K562 (cell line): Measurements from ENCODE around the gene TMED7. TPM values are rescaled to one million over a fixed set of nuclear protein-coding genes. Genes with fewer than 3 reads are reported as not detected.
A peak's percentile ranks its signal among the peaks of the same experiment; 100 is the strongest.

ENCODE experiments used
- ATAC-seq: fragments of 200-7000 bp; cut with Tn5 transposase; 3 replicates; pipeline ENCODE4 v1.9.1; 2020; ENCODE audit warnings: moderate library complexity
- BruUV-seq: library from RNA; stranded (reverse); fragments of 400-500 nt; replicated peaks from 2 replicates; lab custom pipeline; 2021; lab: Mats Ljungman, UMichigan
- CTCF ChIA-PET: fragments of 300-600 bp; formaldehyde crosslinking; extraction: SDS; loops from one replicate; lab custom pipeline; 2021; ENCODE audit warnings: low intra/inter-chr PET ratio; lab: Yijun Ruan, JAX
- POLR2A ChIA-PET: fragments of 300-600, 350-650 bp; sonication (Branson Sonifier 250); formaldehyde crosslinking; extraction: SDS; loops from one replicate; lab custom pipeline; 2021; ENCODE audit warnings: antibody characterized with exemption, inconsistent platforms; lab: Yijun Ruan, JAX
- DNase-seq, 4 experiments: peaks; one replicate each; pipeline versions ENCODE4 v3.0.0 to v3.0.0-alpha.2; 2011 to 2018; ENCODE audit warnings: low spot score in 3 of 4, mixed read lengths in 3 of 4; ENCODE audit errors: extremely low read depth in 1 of 4
- FAIRE-seq: peaks from 2 replicates; lab custom pipeline; 2011; peaks lifted over from hg19 to GRCh38; lab: Jason Lieb, UNC
- H2AFZ ChIP-seq: 2 replicates; pipeline ENCODE4 v1.6.0; 2011; ENCODE audit warnings: low read depth, low read length, control low read depth, inconsistent platforms
- H3K27ac ChIP-seq: fragments of 200-600 bp; 3 replicates; pipeline ENCODE4 v1.8.0; 2011; ENCODE audit warnings: low read depth, mild to moderate bottlenecking, control low read depth, inconsistent platforms, low read length, moderate library complexity, mixed read lengths; ENCODE audit errors: extremely low read depth
- H3K27me3 ChIP-seq, 2 experiments: fragments of 300-600 bp in 1 of 2; 2 replicates in 1 of 2; 3 replicates in 1 of 2; pipeline versions ENCODE4 v1.6.0 to v1.8.0; 2011; ENCODE audit warnings: inconsistent platforms in 2 of 2, low read length in 2 of 2, mild to moderate bottlenecking in 1 of 2, mixed read lengths in 1 of 2, moderate library complexity in 1 of 2; ENCODE audit not compliant: control insufficient read depth in 2 of 2, insufficient read depth in 2 of 2
- H3K36me3 ChIP-seq: fragments of 300-600 bp; 3 replicates; pipeline ENCODE4 v1.8.0; 2011; ENCODE audit warnings: mild to moderate bottlenecking, low read length, inconsistent platforms; ENCODE audit not compliant: control insufficient read depth, insufficient read depth
- H3K4me1 ChIP-seq, 2 experiments: fragments of 200-600 bp in 1 of 2; replicated peaks in 1 of 2; 2 replicates in 1 of 2; 3 replicates in 1 of 2; pipeline versions ENCODE4 v1.5.1 to v1.8.0; 2011; ENCODE audit warnings: inconsistent platforms in 2 of 2, low read length in 2 of 2, mild to moderate bottlenecking in 1 of 2, mixed read lengths in 1 of 2, moderate library complexity in 1 of 2; ENCODE audit not compliant: control insufficient read depth in 2 of 2, insufficient read depth in 2 of 2
- H3K4me2 ChIP-seq: 2 replicates; pipeline ENCODE4 v1.6.1; 2011; ENCODE audit warnings: low read length, control low read depth, inconsistent platforms, mixed read lengths; ENCODE audit not compliant: insufficient read depth
- H3K4me3 ChIP-seq: fragments of 200-600 bp; sonication (generic), shearing (Covaris generic); 2 replicates; pipeline ENCODE4 v1.5.1; 2016; ENCODE audit warnings: control low read depth, inconsistent platforms
- H3K79me2 ChIP-seq: fragments of 200-600 bp; 3 replicates; pipeline ENCODE4 v1.8.0; 2011; ENCODE audit warnings: low read length, inconsistent platforms; ENCODE audit not compliant: control insufficient read depth, insufficient read depth
- H3K9ac ChIP-seq, 2 experiments: 2 replicates each; pipeline versions ENCODE4 v1.6.0 to v1.6.1; 2011; ENCODE audit warnings: low read depth in 2 of 2, low read length in 2 of 2, control low read depth in 1 of 2, inconsistent platforms in 1 of 2, mild to moderate bottlenecking in 1 of 2, mixed read lengths in 1 of 2; ENCODE audit not compliant: insufficient read depth in 1 of 2
- H3K9me1 ChIP-seq: one replicate; pipeline ENCODE4 v1.6.0; 2011; ENCODE audit warnings: inconsistent platforms, mild to moderate bottlenecking, low read length, moderate library complexity; ENCODE audit not compliant: control insufficient read depth, insufficient read depth
- H3K9me3 ChIP-seq: replicated peaks from 2 replicates; pipeline ENCODE4 v1.5.1; 2011; ENCODE audit warnings: low read depth, low read length, inconsistent platforms; ENCODE audit not compliant: control insufficient read depth, insufficient read depth
- H4K20me1 ChIP-seq: replicated peaks from 2 replicates; pipeline ENCODE4 v1.6.1; 2011; ENCODE audit warnings: low read length, inconsistent platforms, mixed read lengths; ENCODE audit not compliant: control insufficient read depth, insufficient read depth
- CCNT2 ChIP-seq: IDR thresholded peaks from 2 replicates; pipeline ENCODE4 v1.6.1; 2011; ENCODE audit warnings: borderline replicate concordance, low read depth, mild to moderate bottlenecking, moderate library complexity, mixed read lengths, low read length; ENCODE audit not compliant: insufficient read length; ENCODE audit errors: extremely low read depth
- CUX1 ChIP-seq: fragments of 200-800 bp; sonication (Bioruptor generic); IDR thresholded peaks from 2 replicates; pipeline ENCODE4 v1.6.1; 2016; ENCODE audit warnings: missing genetic modification characterization, missing compliant biosample characterization
- EP400 ChIP-seq: fragments of 450-650 bp; IDR thresholded peaks from 2 replicates; pipeline ENCODE4 v1.6.1; 2017; ENCODE audit warnings: antibody characterized with exemption, mild to moderate bottlenecking, moderate library complexity
- FOSL1 ChIP-seq: fragments of 200-800 bp; sonication (Bioruptor generic); conservative IDR thresholded peaks from 2 replicates; pipeline ENCODE4 v1.6.1; 2016; ENCODE audit warnings: missing genetic modification characterization, missing compliant biosample characterization
- MLLT1 ChIP-seq, 2 experiments: fragments of 450-650 bp; IDR thresholded peaks; 2 replicates each; pipeline ENCODE4 v1.6.1; 2016
- POLR2G ChIP-seq: fragments of 200-400 bp; formaldehyde crosslinking; IDR thresholded peaks from 2 replicates; pipeline ENCODE4 v1.6.1; 2017; ENCODE audit warnings: low read depth, mild to moderate bottlenecking, antibody characterized with exemption, low read length, moderate library complexity
- RFX7 ChIP-seq: fragments of 250-450 bp; sonication (Bioruptor Pico); IDR thresholded peaks from 2 replicates; pipeline ENCODE4 v1.5.1; 2021; ENCODE audit warnings: mild to moderate bottlenecking
- SAP30 ChIP-seq: fragments of 200-600 bp; sonication (generic); IDR thresholded peaks from 2 replicates; pipeline ENCODE4 v1.6.1; 2012; ENCODE audit warnings: borderline replicate concordance, low read depth, mild to moderate bottlenecking, moderate library complexity, low read length, control low read depth, inconsistent platforms; ENCODE audit not compliant: insufficient read depth, poor library complexity, severe bottlenecking
- SFPQ ChIP-seq: fragments of 200-400 bp; formaldehyde crosslinking; IDR thresholded peaks from 2 replicates; pipeline ENCODE4 v1.6.1; 2017; ENCODE audit warnings: mild to moderate bottlenecking, low read depth, low read length, moderate library complexity
- ZBTB8A ChIP-seq: fragments of 450-650 bp; IDR thresholded peaks from 2 replicates; pipeline ENCODE4 v1.6.1; 2018; ENCODE audit warnings: mild to moderate bottlenecking, moderate library complexity; ENCODE audit not compliant: partially characterized antibody
- WGBS: fragments of 100-300 bp; shearing (Covaris generic); methylation state at CpG from one replicate; pipeline ENCODE4 v1.1.6; 2016; ENCODE audit warnings: low coverage, mixed read lengths; ENCODE audit not compliant: insufficient coverage; ENCODE audit errors: missing lambda C conversion rate; 5-methylcytosine and 5-hydroxymethylcytosine counted together
- in situ Hi-C: fragments of 300-500 bp; cut with MboI; formaldehyde crosslinking; loops from 4 replicates; pipeline ENCODE4 v1.15.0; 2018; ENCODE audit warnings: inconsistent platforms, mixed read lengths
- intact Hi-C: fragments of 100-400 bp; cut with micrococcal nuclease; formaldehyde crosslinking; loops from 2 replicates; pipeline ENCODE4 v1.14.2; 2022
- polyA plus RNA-seq, 8 experiments: library from polyadenylated mRNA; depleted of rRNA in 4 of 8; stranded (reverse) in 5 of 8; unstranded in 3 of 8; fragments of >200 nt; fragmentation: Nextera tagmentation in 2 of 8; fragmentation: Illumina TruSeq in 1 of 8; extraction: Ambion mirVana in 2 of 8; extraction: Trizol in 1 of 8; gene quantifications; 2 replicates each; pipeline versions ENCODE4 v1.2.1 to v1.2.3, GENCODE V29; 2011 to 2014; ENCODE audit warnings: inconsistent platforms in 1 of 8, missing spikeins in 1 of 8
- total RNA-seq, 7 experiments: library from RNA; depleted of rRNA in 6 of 7; stranded (reverse); fragments of >200 nt in 6 of 7; fragmentation: Illumina TruSeq in 2 of 7; extraction: Trizol in 2 of 7; gene quantifications; 2 replicates each; pipeline versions ENCODE4 v1.2.1 to v1.2.3, GENCODE V29; 2011 to 2021; ENCODE audit warnings: low replicate concordance in 1 of 7

TMED7 gene
- total and polyA plus RNA-seq, 9 of the 15 experiments (the other 6 are each of a cell fraction or from before 2014, with no cell fraction given), result 15.9 to 93.4 (median 41.7) TPM

GRCh38 chr5:115601701-115602590 is 23.9 kb downstream of the TMED7 start, which contains the start of gene TICAM2:
Gene TICAM2 (minus strand): TSS chr5:115602479. CDS start chr5:115581256, 21,223 bp downstream.
- ChIA-PET CTCF (no interaction called here), POLR2A (interaction anchor here (0.6 to 0.9 kb wide), 4 partner anchors 9 to 52 kb away, joined by 3 to 4 read pairs (median 3); no protein-coding TSS in a partner anchor)
- H3K9me3 ChIP-seq, result no peaks in the 10 kb centered on the region
- H3K4me3 ChIP-seq, result peak within 1 kb of the TSS; percentile 43
- 0 out of 3 replicates have a peak, but pooled peaks cover 10% of the 10 kb centered on the region for H3K79me2 ChIP-seq
- intact Hi-C loops (no loop called here), in situ Hi-C loops (no loop called here)
- no TSS peak for BruUV-seq
- H4K20me1 ChIP-seq, result no peaks in the 10 kb centered on the region
- H3K27ac ChIP-seq, result peak within 1 kb of the TSS; percentile 76
- FAIRE-seq (peak; percentile 71), DNase-seq (peak; percentile 47 to 72 (median 60)), ATAC-seq (peak; percentile 92)
- H3K27me3 ChIP-seq, result no peaks in the 10 kb centered on the region
- 23% methylated on average over 29 of the region's 71 CpGs for WGBS
- H2AFZ ChIP-seq, result peak within 1 kb of the TSS; percentile 79
- peaks cover 25% of the 10 kb centered on the region; the same call in 2 of the 3 replicates for H3K36me3 ChIP-seq
- H3K9ac ChIP-seq, result peak within 1 kb of the TSS; percentile 55 to 88
- H3K4me2 ChIP-seq, result peak within 1 kb of the TSS; percentile 54
- H3K9me1 ChIP-seq, result no peaks in the 10 kb centered on the region
- peaks cover 3 to 8% of the 10 kb centered on the region in 2 experiments; a peak in 2 of 5 replicates for H3K4me1 ChIP-seq
- TF ChIP-seq EP400 (no peak), ZBTB8A (no peak), CUX1 (CRISPR knock-in tag) (no peak), CCNT2 (peak; percentile 45), FOSL1 (tag) (peak; percentile 39), RFX7 (no peak), SAP30 (peak; percentile 41), SFPQ (no peak), POLR2G (peak; percentile 83), MLLT1 (IDR thresholded peaks at IDR 0.05) (peak in 1 of 2 experiments; percentile 65; a peak in 2 of 4 replicates)
